SU-DHL-6 (cell line): ENCODE data around the gene FKBP2.

Experiments
- CTCF ChIP-seq: fragments of 200-600 bp; sonication (generic); IDR thresholded peaks from one replicate; pipeline ENCODE4 v1.5.1; 2017; ENCODE audit warnings: antibody characterized with exemption, mild to moderate bottlenecking, low read length, moderate library complexity; ENCODE audit not compliant: insufficient read depth, poor library complexity, severe bottlenecking
- EZH2phosphoT487 ChIP-seq: fragments of 200-600 bp; sonication (generic), shearing (Covaris generic); conservative IDR thresholded peaks from 2 replicates; pipeline ENCODE4 v1.6.1; 2018; ENCODE audit warnings: mild to moderate bottlenecking, antibody characterized with exemption, low read length, moderate library complexity, mixed read lengths

- TF ChIP-seq CTCF = no peak
- no peak for TF ChIP-seq EZH2phosphoT487
These were observed 3.2 kb downstream of the FKBP2 start for GRCh38 chr11:64244107-64244506.
